HG03196 (cell line): ENCODE results near the gene CEP152.

Experiments used
- ATAC-seq: cut with Tn5 transposase; IDR thresholded peaks from one replicate; pipeline ENCODE4 v1.9.1; 2021; ENCODE audit not compliant: unreplicated experiment

CEP152 gene

DNA sequence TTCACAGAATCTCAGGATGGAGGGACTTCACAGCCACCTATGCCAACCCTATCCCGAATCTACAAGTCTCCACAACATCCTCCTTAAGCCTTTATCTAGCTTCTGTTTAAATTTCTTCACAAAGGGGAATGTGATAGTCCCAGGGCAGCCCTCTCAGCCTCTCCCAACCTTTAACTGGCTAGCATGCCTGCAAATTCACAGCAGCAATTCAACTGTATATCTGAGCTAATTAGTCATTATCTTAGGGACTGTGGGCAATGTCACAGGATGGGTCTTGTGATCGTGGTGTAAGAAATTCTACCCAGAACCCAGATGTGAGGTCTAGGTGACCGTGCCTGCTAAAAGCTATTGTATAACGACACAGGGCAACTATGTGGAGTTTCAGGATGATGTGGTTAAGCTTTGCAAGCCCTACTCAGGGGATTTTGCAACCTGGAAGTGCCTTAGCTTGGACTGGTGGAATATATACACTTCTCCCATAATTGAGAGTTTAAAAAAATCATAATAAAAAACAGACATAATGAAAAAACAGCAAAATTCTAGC is 99.8 kb downstream of the CEP152 start:
- no peak for ATAC-seq

DNA sequence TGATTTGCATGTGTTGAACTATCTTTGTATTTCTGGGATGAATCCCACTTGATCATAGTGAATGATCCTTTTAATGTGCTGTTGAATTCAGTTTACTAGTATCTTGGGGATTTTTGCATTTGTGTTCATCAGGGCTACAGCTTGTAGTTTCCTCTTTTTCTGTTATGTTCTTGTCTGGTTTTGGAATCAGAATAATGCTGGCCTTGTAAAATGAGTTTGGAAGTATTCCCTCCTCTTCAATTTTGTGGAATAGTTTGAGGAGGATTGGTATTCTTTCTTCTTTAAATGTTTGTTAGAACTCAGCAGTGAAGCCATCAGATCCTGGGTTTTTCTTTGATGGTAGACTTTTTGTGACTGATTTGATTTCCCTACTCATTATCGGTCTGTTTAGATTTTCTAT is 102.2 kb downstream of the CEP152 start:
- ATAC-seq: no peak

DNA sequence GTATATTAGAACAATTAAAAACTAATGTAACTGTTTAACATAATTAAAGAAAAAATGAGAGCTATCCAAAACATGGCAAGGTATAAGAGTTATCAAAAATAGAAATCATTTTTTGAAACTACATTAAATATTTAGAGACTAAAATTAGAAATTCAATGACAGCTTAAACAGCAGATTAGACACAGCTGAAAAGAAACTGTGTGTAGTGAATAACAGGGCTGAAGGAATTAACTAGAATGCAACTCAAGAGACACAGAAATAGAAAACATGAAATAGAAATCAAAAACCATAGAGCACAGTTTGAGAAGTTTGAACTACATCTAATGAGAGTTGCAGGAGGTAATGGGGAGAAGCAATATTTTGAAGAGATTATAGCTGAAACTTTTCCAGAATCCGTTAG is 105.5 kb downstream of the CEP152 start:
- ATAC-seq: no peak

DNA sequence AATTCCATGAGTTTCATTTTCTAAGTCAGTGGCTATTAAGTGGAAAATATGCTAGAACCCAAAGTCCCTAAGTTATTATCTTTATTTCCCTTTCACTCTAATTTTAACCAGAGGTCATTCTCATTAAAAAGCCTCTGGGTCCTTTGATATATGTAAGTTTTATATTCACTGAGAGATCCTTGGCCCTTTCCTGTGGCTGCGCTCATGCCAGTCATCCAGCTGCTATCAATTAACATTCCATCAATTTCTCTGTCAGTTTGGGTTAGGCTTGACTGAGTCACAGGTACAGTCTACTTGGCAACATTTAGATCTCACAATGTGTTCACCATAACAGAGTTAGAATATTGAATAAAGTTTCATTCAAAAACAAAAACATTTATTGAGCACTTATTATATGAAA is 107.3 kb downstream of the CEP152 start:
- ATAC-seq: no peak

DNA sequence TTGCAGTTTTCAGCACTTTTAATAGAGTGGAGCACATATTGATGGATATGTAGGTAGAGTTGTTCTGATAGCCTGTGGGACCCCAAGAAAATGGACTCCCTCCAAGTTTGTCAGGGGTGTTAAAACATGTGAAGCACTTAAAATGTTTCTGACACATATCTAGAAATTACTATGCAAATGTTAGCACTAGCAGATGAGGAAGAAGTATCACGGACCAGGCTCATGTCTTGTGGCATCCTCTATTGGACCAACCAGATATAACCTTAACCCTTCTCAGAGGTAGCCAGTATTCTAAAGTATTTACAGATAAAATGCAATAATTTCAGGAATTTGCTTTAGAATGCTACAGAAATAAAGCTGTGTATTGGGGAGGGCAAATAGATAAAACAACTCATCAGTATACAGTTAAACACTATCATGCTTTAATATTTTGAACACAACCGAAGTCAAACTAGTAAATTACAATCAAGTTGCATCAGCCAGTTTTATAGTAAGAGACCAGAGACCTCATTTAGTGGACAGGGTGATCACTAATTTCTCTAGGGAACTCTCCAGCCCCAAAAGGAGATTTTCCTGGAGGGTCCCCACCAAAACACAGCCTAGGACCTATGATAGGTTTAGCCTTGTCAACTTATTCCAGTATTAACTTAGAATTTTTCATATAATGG is 108.2 kb downstream of the CEP152 start:
- ATAC-seq: no peak

DNA sequence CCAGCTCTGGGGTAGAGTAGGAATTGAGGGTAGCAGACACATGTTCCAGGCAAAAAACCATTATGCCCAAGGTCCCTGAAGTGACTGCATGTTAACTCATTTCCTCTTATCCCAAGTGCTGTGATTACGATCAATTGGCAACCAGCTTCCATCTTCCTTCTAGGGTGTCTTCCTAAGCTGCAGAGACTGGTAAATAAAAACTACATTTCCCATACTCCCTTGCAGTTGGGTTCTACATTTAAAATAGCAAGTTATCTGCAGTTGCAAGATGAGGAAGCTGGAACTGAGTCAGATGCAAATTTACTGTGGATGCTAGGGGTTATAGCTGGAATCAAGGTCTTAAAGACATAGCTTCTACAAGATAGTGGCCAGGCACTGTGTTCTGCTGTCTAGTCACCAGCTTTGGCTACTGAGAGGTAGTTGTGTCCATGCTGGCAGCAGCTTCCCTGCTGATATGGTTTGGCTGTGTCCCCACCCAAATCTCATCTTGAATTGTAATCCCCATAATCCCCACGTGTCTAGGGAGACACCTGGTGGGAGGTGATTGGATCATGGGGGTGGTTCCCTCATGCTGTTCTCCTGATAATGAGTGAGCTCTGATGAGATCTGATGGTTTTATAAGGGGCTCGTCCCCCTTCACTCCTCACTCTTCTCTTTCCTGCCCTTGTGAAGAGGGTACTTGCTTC is 114.1 kb downstream of the CEP152 start:
- no peak for ATAC-seq

DNA sequence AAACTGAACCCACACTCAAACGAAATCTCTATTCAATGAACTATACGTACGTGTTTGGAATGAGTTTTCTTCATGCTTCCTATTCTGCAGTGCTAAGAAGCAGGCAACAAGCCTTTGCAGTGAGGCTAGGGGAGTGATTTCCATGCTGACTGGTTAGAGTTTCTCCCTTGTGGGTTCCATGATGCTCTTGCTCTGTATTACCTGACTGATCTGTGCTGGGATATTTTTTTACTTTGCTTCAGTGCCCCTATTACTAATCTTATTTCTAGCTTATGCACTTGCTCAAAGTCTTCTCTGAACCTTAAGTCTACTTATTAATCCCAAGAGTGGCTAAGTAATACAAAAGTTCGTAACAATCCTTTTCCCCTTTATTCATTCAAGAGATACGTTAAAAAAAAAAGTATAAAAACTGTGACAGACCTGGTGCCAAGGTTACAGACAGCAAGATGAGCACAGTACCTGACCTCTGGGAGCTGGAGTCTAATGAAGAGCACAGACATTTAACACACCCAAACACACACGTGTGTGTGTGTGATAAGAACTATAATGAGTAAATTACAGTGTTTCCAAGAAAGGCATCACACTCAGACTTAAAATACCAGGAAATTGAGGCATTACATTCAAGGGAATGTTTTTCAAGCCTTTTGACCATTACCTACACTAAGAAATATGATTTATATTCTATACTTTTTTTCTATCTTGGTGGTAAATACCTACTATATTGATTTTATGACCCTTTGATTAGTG is 114.9 kb downstream of the CEP152 start:
- no peak for ATAC-seq

DNA sequence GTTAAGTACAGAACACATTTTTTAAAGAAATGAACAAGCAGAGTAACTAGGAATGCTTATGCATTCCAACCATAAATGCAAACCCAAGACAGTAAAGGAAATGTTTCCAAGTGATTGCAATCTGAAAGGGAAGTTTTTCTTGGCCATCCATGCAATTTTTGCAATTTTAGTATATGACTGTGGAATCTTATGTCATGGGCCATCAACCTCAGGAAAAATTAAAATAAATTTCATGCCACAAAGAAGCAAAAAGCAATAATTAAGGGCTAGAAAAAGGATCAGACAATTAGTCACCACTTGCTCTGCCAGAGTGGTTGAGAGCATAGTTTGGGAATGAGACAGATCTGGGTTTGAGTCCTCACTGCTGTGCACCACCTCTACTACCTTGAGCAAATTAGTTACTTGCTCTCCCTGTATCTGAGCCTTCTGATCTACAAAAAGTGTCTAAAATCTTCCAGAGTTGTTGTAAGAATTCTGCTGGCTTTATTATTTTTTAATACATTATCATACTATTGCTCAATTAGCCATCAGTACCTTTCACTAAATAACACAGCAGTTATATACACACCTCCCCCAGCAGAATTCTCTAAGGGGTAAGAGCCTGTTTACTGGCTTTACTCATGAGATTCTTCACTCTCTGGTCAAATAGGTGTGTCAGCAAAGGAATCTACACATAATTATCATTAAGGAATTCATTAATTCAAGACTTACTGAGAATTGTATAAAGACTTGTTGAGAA is 115.6 kb downstream of the CEP152 start:
- no peak for ATAC-seq

DNA sequence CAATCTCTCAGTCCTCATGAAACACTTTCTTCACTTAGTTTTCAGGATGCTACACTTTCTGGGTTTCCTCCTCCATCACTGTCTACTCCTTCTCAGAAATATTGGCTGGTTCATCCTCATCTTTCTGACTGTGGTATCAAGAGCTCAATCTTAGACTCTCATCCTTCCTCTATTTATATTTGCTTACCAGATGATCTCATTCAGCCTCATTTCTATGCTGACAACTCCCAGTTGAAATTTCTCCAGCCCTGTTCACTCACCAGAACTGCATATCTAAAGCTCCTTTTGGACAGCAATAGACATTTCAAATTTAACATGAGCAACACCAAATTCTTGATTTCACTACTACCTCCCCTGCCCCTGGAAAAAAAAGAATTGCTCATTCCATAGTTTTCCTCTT is 117.4 kb downstream of the CEP152 start:
- no peak for ATAC-seq

DNA sequence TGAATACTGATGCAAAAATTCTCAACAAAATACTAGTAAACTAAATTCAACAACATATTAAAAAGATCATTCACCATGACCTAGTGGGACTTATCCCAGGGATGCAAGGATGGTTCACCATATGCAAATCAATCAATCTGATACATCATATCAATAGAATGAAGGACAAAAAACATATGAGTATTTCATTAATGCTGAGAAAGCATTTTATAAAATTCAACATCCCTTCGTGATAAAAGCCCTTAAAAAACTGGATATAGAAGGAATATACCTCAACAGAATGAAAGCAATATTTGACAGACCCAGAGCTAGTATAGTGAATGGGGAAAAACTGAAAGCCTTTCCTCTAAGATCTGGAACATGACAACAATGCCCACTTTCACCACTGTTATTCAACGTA is 122.4 kb downstream of the CEP152 start:
- no peak for ATAC-seq
